Thymus (tissue), 11 donors: ENCODE data around the gene ARID5A. TPM values are rescaled to one million over a fixed set of nuclear protein-coding genes. Genes with fewer than 3 reads are reported as not detected.
A peak's percentile ranks its signal among the peaks of the same experiment; 100 is the strongest.

ENCODE experiments used
- DNase-seq, 9 donors: peaks; one replicate each; pipeline ENCODE4 v3.0.0-alpha.2; 2013; ENCODE audit warnings: low spot score in 9 of 9, low read depth in 6 of 9, missing footprints in 1 of 9
- H3K27ac ChIP-seq, 2 donors: one replicate each; pipeline ENCODE4 v1.5.1; 2013; ENCODE audit warnings: control low read depth in 1 of 2, low read depth in 1 of 2, low read length in 1 of 2, mild to moderate bottlenecking in 1 of 2, moderate library complexity in 1 of 2
- H3K27me3 ChIP-seq, 2 donors: one replicate each; pipeline ENCODE4 v1.5.1; 2013; ENCODE audit warnings: low read length in 1 of 2; ENCODE audit not compliant: control insufficient read depth in 2 of 2, insufficient read depth in 1 of 2
- H3K36me3 ChIP-seq, 2 donors: one replicate each; pipeline ENCODE4 v1.5.1; 2013; ENCODE audit warnings: low read length in 1 of 2, mild to moderate bottlenecking in 1 of 2, moderate library complexity in 1 of 2; ENCODE audit not compliant: control insufficient read depth in 2 of 2, insufficient read depth in 2 of 2
- H3K4me1 ChIP-seq, 2 donors: one replicate each; pipeline ENCODE4 v1.5.1; 2013; ENCODE audit warnings: low read length in 2 of 2; ENCODE audit not compliant: control insufficient read depth in 2 of 2, insufficient read depth in 2 of 2
- H3K4me3 ChIP-seq, 2 donors: one replicate each; pipeline ENCODE4 v1.5.1; 2013; ENCODE audit warnings: low read length in 2 of 2, control low read depth in 1 of 2, mild to moderate bottlenecking in 1 of 2
- H3K9me3 ChIP-seq, 2 donors: one replicate each; pipeline ENCODE4 v1.5.1; 2013; ENCODE audit warnings: low read length in 1 of 2, mild to moderate bottlenecking in 1 of 2; ENCODE audit not compliant: control insufficient read depth in 2 of 2, insufficient read depth in 1 of 2
- WGBS: extraction: QIAGEN DNeasy Blood & Tissue Kit; methylation state at CpG from one replicate; pipeline ENCODE4 v1.1.7; 2013; 5-methylcytosine and 5-hydroxymethylcytosine counted together
- polyA plus RNA-seq: library from polyadenylated mRNA; stranded (reverse); fragments of 200-250 nt; gene quantifications from one replicate; pipeline ENCODE4 v1.2.3, GENCODE V29; 2013
- total RNA-seq: library from RNA; stranded (reverse); fragments of 120-200 nt; gene quantifications from one replicate; pipeline ENCODE4 v1.2.4, GENCODE V29; 2013
- donor health status: healthy.

ARID5A gene
- total and polyA plus RNA-seq, 2 donors: 18.9 to 57.2 TPM

DNA sequence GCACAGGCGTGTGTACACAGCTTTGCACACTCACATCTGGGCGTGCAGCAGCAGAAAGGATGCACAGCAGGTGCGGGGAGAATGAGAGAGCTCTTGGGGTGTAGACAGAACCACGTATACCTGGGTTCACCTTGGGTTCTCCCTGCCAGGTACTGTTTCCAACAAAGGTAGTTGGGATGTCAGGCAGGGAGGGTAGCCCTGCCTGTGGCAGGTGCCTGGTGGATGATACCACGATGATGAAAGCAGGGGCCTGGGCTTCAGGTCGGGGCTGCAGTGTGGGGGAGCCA lies 6.5 kb upstream of the ARID5A start:
- peaks cover 0 to 46% of the 10 kb centered on the region in 2 donors for H3K27me3 ChIP-seq
- peaks cover 22 to 59% of the 10 kb centered on the region in 2 donors for H3K4me1 ChIP-seq
- no peaks in the 10 kb centered on the region for H3K36me3 ChIP-seq
- H3K4me3 ChIP-seq: no peak overlapping the region
- DNase-seq: no peak
- no peaks in the 10 kb centered on the region for H3K9me3 ChIP-seq
- WGBS: 95% methylated on average over 6 of the region's 6 CpGs
- no peak overlapping the region for H3K27ac ChIP-seq

DNA sequence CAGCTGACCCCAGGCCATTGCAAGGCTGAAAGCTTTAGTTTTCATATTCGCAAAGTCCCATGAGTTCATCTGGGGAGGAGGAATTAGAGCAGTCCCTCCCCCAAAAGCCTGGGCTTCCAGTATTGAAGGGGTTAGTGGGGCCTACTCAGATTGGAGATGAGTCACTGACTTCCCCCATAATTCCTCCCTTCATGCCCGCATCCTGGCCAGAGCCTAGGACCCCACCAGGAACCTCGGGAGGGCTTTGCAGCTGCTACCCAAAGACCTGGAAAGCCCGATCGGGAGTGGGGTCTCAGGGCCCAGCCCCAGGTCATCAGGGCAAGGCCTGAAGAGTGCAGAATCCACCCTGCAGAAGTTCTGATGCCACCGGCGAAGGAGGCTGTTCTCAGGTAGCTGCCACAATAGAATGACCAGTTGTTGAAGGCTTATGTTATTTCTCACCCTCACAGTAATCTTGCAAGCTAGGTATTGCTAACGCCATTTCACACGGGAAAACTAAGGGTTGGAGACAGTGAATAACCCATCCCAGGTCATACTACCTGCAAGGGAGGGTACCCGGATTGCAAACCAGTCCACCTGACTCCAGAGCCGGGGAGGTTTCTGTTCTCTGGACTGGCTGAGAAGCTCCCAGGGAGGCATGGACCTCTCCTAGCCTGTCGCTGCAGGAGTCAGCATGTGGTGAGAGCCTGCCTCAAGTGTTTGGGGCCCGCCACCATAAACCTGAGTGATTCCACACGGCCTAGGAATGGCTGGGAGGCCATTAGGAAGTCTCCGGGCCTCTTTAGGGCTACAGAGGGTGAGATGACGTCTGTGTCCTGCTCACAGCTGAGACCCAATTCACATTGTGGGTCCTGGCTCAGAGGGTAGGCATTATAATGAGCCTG lies 5.8 kb upstream of the ARID5A start:
- Histone ChIP-seq H3K9me3 (no peaks in the 10 kb centered on the region), H3K27me3 (peaks cover 0 to 42% of the 10 kb centered on the region in 2 donors), H3K27ac (no peak overlapping the region), H3K36me3 (no peaks in the 10 kb centered on the region), H3K4me3 (no peak overlapping the region), H3K4me1 (peaks cover 22 to 63% of the 10 kb centered on the region in 2 donors)
- WGBS: 96% methylated on average over 16 of the region's 16 CpGs
- no peak for DNase-seq

GRCh38 chr2:96531366-96531765 lies 5.2 kb upstream of the ARID5A start:
- peaks cover 26 to 64% of the 10 kb centered on the region in 2 donors for H3K4me1 ChIP-seq
- no peaks in the 10 kb centered on the region for H3K9me3 ChIP-seq
- peaks cover 0 to 36% of the 10 kb centered on the region in 2 donors for H3K27me3 ChIP-seq
- 97% methylated on average over 9 of the region's 9 CpGs for WGBS
- peak overlapping the region in 1 of 2 donors; percentile 26 for H3K4me3 ChIP-seq
- DNase-seq: no peak
- H3K27ac ChIP-seq: peak overlapping the region in 1 of 2 donors; percentile 69
- no peaks in the 10 kb centered on the region for H3K36me3 ChIP-seq

DNA sequence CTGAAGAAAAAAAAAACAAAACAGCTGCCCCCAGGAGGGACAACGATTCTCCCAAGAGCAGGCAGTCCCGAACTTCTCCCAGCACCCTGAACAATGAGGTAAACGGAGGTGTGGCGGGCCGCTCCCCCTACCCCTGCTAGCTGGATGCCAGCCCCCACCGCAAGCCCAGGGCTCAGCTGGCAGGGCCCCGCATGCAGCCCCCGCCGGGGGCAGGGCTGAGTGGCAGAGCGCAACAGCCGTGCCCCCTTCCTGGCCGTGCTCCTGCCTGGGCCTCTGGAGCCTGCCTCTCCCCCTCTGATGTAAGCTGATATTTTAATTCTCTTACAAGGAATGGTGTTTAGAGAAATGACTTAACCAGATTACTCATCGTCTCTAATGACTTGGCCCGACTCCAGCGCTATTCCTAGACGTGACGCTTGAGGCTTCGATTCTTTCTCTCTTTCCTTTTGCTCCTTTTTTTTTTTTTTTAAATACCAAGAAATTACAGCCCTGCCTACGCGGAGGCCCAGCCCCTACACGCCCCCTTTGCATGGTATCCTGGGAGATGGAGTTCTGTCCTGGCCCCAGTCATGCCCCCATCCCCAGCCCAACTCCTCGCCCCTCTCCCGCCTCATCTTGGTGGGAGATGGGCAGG lies 4.6 kb upstream of the ARID5A start:
- WGBS: 12% methylated on average over 23 of the region's 23 CpGs
- no peaks in the 10 kb centered on the region for H3K36me3 ChIP-seq
- H3K4me1 ChIP-seq: peaks cover 25 to 59% of the 10 kb centered on the region in 2 donors
- H3K4me3 ChIP-seq: peak overlapping the region; percentile 26 to 32
- DNase-seq: peak in 5 of 9 donors; percentile 40 to 83 (median 56)
- peak overlapping the region; percentile 64 to 69 for H3K27ac ChIP-seq
- no peaks in the 10 kb centered on the region for H3K9me3 ChIP-seq
- H3K27me3 ChIP-seq: peaks cover 0 to 29% of the 10 kb centered on the region in 2 donors

- peaks cover 21 to 53% of the 10 kb centered on the region in 2 donors for H3K4me1 ChIP-seq
- no peaks in the 10 kb centered on the region for H3K9me3 ChIP-seq
- H3K27ac ChIP-seq: peak overlapping the region; percentile 10 to 23
- H3K4me3 ChIP-seq: no peak overlapping the region
- peaks cover 0 to 23% of the 10 kb centered on the region in 2 donors for H3K27me3 ChIP-seq
- 97% methylated on average over 7 of the region's 7 CpGs for WGBS
- DNase-seq: no peak
- H3K36me3 ChIP-seq: no peaks in the 10 kb centered on the region
Observed at GRCh38 chr2:96532641-96533291, 3.8 kb upstream of the ARID5A start.

DNA sequence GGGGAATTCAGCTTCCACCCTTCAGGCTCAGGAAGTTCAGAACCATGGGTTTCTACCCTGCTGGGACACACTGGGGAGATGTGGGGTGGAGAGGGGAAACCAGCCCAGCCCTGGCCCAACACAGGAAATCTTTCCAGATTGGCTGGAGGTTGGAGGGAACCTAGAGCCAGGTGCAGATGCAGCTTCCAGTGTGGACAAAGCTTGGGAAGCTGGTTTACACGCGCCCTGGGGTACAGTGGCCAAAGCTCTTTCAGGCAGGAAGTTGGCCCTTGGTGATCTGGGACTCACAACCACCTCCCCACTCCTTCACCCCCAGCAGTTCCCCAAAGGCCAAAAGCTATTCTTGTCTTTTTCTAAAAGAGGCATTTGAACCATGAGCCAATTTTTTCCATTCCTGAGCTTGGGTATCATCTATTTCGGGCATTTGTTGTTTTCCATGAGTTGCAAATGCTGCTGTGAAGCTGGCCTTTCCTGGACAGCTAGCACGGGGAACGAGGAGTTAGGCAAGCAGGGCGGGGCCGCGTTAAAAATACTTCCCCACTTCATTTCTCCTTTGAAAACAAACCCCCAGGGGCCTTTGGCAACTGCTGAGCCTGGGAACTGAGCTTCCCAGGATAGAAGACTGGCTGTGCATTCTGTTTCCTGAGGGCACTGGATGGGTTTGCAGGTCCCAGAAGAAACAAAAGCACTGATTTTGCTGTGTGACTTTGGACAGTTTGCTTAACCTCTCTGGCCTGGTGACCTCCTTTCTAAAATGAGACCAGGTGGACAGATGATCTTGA lies 3.1 kb upstream of the ARID5A start:
- Histone ChIP-seq H3K27me3 (peaks cover 0 to 17% of the 10 kb centered on the region in 2 donors), H3K9me3 (no peaks in the 10 kb centered on the region), H3K27ac (peak overlapping the region; percentile 10 to 50), H3K4me3 (no peak overlapping the region), H3K4me1 (peaks cover 21 to 53% of the 10 kb centered on the region in 2 donors), H3K36me3 (no peaks in the 10 kb centered on the region)
- DNase-seq: no peak
- WGBS: 67% methylated on average over 8 of the region's 8 CpGs

- Histone ChIP-seq H3K9me3 (no peaks in the 10 kb centered on the region), H3K4me1 (peaks cover 28 to 53% of the 10 kb centered on the region in 2 donors), H3K4me3 (no peak overlapping the region), H3K36me3 (no peaks in the 10 kb centered on the region), H3K27ac (peak overlapping the region in 1 of 2 donors; percentile 50), H3K27me3 (peaks cover 0 to 11% of the 10 kb centered on the region in 2 donors)
- no peak for DNase-seq
- WGBS: 98% methylated on average over 4 of the region's 4 CpGs
Observed at GRCh38 chr2:96534141-96534540, 2.4 kb upstream of the ARID5A start.

DNA sequence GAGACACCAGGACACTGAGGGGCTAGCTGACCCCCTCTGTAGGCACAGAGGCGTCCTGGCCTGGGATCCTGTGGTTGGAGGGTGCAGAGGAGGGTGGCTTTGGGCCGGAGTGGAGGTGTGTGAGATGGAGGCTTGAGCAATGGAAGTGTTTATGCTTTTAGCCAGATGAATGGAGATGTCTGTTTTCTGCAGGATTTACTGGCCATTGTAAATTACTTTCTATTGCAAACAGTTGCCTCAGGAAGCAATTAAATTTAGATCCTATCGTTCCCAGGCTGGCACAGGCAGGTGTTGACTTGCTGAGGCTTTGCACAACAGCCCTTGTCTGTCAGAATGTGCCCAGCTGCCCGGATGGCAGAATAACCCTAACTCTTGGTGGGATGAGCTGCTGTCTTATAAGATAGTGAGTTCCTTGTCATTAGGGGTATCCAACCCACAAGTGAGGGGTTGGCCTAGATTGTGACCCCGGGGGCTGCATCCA lies 1.8 kb upstream of the ARID5A start:
- H3K27me3 ChIP-seq: peaks cover 0 to 8% of the 10 kb centered on the region in 2 donors
- 79% methylated on average over 5 of the region's 5 CpGs for WGBS
- peaks cover 34 to 59% of the 10 kb centered on the region in 2 donors for H3K4me1 ChIP-seq
- no peak overlapping the region for H3K27ac ChIP-seq
- H3K36me3 ChIP-seq: no peaks in the 10 kb centered on the region
- H3K4me3 ChIP-seq: no peak overlapping the region
- H3K9me3 ChIP-seq: no peaks in the 10 kb centered on the region
- DNase-seq: no peak
